ENCODE data around the gene RSPO4.

- TF ChIP-seq CTCF (IDR thresholded peaks at IDR 0.05; ENCODE audit: low read length): no peak
- no peak for TF ChIP-seq EZH2phosphoT487 (IDR thresholded peaks at IDR 0.05; ENCODE audit: low read length)
- no peak for TF ChIP-seq EZH2 (optimal IDR thresholded peaks at IDR 0.05; ENCODE audit: low read depth, low read length)
Measured at GRCh38 chr20:955656-956055, 46.5 kb downstream of the RSPO4 start.

Measured in MM.1S (cell line).